Kidney tubule cell (primary cell): Measurements from ENCODE around the gene RSPO1.
A peak's percentile ranks its signal among the peaks of the same experiment; 100 is the strongest.
"Not testable (repeated sequence)": the region's sequence is repeated elsewhere in the genome, so short reads cannot be mapped to it uniquely, and the experiment has no call there.

Source experiments
- DNase-seq: peaks from one replicate; pipeline ENCODE4 v3.0.0-alpha.2; 2018; ENCODE audit warnings: low spot score

Gene RSPO1

DNA sequence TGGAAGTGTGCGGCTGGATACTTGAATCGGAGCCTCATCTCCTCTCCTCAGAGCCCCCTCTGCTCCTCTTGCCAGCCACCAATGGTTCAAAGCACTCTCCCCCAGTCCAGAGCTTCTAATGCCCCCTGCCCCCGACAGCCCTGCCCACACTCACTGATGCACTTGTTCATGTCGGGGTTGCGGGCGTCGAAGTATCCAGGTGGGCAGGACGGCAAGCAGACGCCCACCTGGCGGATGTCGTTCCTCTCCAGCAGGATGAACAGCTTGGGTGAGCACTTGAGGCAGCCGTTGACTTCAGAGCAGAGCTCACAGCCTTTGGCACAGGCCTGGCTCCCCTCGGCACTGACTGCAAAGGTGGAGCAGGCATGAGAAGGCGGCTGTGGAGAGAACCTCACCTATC lies 18.4 kb downstream of the RSPO1 start:
- DNase-seq, result no peak

DNA sequence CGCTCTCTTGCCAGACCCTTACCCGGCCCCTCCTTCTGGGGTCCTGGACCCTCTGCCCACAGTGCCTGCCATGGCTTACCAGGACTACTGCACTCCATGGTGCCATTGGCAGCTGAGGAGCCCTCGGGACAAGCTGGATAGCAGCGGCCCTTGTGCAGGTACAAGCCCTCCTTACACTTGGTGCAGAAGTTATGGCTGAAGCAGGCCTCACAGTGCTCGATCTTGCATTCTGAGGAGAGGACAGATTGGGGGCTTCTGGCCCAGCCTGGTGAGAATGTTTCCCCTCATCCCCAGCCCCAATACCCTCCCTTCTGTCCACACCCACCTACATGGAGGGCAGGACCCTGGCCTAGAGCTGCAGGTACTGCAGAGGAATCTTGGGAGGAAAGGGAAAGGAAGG lies 20.6 kb downstream of the RSPO1 start:
- DNase-seq, result no peak

DNA sequence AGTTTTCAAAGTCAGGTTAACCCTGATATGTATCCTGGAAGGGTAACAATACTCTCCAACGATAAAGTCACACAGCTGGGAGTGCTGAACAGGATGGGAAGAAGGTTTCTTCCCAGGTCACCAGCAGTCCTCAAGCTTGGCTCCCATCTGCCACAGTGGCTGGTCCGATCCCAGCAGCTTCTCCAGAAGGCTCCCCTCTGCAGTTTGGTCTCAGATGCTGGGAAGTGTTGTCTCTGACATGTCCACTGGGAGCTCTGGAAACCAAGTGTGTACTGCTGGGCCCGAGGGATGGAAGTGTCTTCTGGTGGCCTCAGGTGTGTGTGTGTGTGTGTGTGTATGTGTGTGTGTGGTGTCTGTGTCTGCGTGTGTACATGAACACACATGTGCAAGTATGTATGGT lies 22.5 kb downstream of the RSPO1 start:
- DNase-seq, result no peak

DNA sequence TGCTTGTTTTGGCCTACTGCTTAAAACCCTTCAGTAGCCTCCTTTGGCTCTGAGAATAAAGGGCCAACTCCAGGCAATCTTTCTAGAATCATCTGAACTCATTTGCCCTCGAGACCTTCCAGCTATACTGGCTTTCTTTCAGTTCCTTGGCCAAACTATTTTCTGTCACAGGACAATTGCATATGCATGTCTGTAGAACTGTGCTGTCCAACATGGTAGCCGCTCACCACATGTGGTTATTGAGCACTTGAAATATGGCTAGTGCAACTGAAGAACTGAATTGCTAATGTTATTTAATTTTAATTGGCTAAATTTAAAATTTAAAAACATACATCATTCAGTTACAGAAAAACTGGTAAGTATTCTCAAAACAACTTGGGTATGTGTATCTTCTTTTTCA lies 24.7 kb downstream of the RSPO1 start:
- no peak for DNase-seq

DNA sequence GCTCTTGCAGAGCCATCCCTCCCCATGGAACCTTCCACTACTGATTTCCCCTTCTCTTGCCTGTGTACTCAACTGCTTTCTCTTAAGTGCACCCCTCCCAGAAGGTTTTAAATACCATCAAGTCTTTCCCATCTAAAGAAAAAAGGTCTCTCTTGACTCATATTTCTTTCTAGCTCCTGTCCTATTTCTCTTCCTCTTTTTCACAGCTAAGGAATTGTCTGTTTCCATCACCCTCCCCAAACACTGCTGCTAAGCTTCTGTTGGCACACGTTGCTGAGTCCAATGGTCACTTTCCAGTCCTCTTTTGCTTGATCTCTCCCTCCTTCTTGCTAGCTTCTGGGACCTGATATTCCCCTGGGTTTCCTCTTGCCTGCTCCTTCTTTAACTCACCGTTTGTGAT lies 25.7 kb downstream of the RSPO1 start:
- DNase-seq, result no peak

DNA sequence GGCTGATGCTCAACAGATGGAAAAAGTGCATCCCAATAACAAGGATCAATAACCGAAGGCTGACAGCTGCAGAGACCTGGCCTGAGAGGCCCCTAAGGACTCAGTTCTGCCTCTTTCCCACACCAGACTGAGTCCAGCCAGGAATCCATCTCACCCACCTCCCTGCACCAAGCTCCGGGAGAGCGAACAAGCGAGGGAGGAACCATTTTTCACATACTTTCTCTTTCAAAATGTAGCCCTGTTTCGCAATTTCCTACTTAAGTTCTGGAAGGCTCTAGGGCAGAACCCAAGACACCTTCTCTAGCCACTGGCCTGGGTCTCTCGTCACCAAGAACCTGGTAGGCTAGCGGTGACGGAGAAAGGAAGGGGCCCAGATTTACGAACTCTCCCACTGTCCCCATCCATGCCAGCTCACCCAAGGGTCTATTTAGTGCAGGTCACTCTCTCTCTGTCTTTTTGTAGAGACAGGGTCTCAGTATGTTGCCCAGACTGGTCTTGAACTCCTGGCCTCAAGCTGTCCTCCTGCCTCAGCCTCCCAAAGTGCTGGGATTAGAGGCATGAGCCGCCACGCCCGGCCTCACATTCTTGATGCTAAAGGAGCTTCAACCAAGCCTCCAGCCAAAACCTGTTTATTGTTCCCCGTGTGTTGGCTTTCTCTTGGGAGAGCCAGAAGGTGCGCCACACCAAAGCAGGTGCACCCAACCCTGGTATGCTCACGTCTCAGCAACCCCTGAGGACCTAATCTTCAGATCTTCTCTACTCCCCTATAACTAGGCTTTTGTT lies 28.0 kb downstream of the RSPO1 start:
- no peak for DNase-seq

DNA sequence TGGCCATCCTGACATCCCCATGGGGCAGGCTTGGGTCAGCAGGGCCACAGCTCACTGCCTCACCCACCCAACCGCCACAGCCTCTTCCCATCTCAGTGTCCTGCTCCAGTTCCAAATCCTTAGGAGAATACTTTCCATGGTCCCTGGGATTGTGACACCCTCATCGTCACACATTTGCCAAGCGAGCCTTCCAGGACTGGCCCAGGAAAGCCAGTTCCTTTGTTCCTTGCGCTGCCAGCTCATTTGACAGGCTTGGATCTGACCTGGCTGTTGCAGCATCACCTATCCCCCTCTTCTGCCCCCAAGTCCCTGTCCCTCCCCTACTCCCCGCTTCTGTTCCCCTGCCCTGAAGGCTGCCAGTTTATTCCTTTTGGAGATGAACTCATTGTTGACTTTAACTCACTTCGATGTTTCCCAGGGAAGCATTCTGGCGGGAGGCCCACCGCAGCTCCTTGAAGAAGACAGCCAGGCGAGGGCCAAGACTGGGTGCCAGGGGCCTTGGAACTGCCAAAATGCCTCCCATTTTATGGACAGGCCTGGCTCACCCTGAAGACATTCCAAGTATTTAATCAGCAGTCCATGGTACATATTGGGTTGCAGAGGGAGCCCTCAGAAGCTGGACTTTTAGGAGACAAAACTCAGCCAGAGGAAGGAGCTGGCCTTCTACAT lies 28.8 kb downstream of the RSPO1 start:
- no peak for DNase-seq

DNA sequence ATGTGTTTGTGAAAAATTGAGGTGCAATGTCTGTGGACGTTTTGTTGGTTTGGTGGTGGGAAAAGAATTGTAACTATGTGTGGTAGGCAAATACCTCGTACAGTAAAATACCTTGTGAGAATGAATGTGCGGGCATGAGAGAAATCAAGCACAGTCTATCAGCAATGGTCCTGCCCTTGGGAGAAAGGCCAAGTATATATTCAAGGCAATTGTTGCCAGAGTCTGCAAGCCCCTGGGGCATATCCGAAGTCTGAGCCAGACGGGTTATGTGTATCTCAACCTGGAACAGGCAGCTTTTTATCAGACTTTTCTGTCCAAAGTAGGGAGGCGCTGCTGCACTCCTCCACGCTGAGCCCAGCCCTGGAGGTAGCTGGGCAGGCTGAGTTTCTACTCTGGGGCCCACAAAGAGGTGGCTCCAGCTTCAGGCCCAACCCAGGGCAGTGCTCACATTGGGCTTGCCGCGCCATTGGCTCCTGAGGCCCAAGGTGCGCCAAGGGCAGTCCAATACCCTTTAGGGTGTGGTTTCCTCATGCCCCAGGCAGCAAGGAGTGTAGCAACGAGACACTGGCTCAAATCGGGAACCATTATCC lies 29.5 kb downstream of the RSPO1 start:
- DNase-seq, result no peak

DNA sequence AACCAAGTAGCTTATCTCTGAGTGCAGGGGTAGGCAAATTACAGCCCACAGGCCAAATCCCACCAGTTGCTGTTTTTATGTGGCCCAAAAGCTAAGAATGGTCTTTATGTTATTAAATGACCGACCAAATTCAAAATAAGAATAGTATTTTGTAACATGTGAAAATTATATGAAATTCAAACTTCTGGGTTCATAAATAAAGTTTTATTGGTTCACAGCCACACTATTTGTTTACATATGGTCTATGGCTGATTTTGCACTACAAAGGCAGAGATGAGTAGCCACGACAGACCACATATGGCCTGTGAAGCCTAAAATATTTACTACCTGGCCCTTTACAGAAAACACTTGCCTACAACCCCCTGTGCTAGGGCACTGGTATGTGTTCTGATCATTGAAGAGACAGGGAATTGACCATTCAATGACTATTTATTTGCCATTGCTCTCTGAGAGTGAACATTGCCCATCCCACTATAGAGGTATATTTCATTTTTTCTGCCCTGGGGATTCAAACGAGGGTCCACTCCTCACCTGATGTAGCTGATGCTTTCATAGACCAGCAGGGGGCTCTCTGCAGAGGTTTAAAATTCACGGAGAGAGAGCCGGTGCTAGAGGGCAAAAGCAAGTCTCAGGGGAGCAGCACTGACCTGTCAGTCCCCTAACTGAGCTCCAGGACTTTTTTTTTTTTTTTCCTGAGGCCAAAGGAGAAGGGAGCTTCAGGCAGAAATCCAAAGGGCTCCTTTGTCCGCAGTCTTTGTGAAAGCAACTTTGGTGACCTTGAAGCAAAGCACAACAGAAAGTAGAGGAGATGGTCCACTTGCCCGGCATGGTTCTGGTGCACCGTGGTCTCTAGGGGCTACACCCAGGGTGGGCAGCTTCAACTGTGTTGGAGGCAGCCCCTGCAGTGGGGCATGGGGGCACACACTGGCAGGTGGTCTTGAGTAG lies 31.7 kb downstream of the RSPO1 start:
- peak; percentile 44 for DNase-seq

DNA sequence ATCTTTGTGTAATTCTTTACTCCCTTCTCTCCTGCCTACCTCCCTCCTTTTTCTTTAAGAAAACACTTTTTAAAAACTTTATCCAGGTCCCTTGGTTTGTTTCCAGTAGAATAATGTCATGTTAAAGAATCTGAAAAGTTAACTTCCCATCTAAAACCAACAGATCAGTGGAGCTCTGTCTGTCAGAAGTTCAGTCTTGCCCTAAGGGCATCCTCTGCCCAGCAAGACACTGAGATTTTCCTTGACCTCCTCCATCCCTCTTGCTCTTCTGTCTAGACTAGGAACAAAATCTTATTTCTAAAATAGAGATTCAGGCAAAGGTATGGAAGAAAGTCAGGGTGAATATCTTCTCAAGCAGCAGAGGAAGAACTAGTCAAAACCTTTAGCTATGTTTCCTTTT lies 33.3 kb downstream of the RSPO1 start:
- no peak for DNase-seq

DNA sequence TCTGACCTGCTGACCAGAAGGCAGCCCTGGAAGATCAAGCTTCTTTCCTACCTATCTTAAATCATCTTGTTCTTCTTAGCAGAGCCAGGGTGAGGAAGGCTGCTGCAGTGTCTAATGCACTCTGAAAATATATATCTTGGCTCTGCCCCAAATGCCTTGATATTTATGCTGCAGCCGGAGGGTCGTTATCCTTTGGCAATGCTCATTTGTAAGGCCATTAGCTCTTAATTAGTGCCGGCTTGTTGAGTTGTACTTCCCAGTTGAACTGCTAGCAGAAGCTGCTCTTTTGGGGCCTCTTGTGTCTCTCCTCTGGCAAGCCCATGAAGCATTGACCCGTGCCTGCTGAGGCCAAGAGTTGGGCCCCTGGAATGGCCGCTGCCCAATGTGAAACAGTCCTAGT lies 34.8 kb downstream of the RSPO1 start:
- no peak for DNase-seq

DNA sequence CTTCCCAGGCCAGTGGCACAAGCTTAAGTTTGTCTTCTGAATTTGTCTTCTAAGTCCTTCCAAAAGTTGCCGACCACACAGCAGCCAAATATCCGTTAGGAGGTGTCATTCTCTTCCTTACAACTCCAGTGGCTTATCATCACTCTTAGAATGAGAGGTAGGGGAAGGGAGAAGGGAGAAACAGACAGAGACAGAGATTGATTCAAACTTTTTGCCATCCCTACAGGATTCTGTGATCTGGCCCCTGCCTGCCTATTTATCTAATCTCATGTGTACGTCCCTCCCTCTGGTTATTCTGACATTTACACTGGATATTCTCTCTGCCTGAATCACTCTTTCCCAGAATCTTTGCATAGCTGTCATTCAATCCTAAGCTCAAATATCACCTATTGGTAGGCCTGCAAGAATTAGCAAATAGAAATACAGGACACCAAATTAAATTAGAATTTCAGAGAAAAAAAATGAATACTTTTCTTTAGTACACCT lies 38.5 kb downstream of the RSPO1 start:
- no peak for DNase-seq

DNA sequence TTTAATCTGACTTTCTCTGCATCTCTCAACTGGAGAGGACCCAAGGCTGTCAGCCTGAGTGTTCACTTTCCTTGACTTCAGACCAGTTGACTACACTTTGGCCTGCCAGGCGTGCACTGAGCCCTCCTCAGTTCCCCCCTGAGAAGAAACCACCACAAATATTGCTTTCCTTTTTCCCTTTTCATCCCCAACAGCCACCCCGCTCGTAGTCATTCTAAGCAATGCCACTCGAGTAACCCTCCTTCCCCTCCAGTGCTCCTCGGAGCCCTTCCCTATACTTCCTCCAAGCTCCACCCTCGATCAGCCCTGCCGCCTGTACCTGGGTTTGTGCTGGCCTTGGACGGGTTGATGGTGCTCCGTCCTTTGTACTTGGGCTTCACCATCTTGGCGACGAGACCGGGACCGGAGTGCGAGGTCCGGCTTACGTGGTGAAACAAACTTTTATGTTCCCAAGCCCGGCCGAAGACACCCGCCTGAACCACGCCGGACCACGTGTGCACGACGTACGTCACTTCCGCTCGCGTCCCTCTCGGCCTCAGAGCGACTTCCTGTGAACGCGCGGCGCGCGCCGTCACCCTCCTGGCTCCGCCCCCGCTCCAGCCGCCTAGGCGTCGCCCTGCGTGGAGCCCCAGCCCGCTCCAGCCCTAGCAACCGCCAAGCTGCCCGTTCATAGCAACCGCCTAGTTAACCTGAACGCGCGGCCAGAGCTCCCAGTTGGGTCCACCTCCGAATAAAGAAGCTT lies 39.1 kb downstream of the RSPO1 start, which contains the start of gene GNL2:
Gene GNL2, minus strand, starts transcription at position 498 of the 742 bp plus-strand sequence. Its CDS starts 115 bp downstream, at position 383.
- peak; percentile 96 for DNase-seq

DNA sequence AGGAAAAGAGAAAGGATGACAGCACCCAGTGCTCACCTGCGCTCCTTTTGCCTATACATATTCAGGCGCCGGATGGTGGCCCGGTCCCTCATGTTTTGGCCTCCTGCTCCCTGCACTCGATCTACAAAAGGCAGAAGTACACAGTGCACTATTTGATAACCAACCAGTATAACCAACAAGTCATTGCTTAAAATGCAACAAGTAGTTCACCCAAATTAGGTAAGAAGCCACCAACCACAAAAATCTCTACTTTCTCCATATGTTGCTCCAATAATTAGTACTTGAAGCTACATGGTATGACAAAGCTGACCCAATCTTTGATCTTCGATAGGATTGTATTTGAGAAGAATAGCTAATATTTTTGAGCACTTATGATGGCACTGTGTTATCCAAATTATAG lies 41.0 kb downstream of the RSPO1 start:
- no peak for DNase-seq

DNA sequence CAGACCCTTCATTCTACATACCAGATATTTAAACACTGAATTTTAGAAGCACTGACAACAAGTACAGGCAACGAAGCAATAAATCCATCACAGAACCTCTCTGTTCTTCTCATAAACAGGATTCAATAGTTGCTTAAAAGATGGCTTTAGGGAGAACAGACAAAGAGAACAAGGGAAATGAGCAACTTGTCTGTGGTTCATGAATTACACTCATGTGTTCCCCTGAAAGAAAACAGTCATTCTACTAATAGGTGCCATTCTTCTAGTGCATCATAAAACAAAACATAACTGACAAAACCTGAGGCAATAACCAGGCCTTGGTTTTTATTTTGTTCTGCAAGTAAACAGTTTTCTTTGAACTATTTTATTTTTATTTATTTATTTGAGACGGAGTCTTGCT lies 45.8 kb downstream of the RSPO1 start:
- no peak for DNase-seq

DNA sequence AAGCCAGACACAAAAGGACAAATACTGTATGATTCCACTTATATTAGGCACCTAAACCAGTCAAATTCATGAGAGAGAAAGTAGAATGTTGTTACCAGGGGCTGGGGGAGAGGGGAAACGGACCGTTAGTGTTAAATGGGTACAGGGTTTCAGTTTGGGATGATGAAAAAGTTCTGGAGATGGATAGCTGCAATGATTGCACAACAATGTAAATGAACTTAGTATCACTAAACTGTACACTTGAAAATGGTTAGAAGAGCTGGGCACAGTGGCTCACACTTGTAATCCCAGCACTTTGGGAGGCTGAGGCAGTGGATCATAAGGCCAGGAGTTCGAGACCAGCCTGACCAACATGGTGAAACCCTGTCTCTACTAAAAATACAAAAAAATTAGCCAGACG lies 50.1 kb downstream of the RSPO1 start:
- DNase-seq, result not testable (repeated sequence)

DNA sequence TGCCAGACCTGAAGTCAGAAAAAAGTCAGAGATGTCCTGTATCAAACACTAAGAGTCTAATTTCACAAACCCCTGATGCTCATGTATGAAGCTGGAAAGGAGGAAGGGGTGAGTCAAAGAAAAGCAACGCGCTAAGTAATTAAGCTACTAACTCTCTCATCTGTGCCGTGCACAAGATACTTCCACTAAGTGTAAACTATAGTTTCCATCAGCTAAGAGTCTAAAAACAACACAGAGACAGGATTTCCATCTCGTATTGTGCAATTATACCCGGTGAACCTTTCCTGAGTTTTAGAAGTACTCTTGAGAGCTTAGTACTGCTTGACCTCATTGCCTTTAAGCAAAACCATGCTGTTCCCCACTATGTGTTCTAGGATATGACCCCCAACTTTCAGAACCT lies 59.0 kb downstream of the RSPO1 start:
- DNase-seq, result no peak

DNA sequence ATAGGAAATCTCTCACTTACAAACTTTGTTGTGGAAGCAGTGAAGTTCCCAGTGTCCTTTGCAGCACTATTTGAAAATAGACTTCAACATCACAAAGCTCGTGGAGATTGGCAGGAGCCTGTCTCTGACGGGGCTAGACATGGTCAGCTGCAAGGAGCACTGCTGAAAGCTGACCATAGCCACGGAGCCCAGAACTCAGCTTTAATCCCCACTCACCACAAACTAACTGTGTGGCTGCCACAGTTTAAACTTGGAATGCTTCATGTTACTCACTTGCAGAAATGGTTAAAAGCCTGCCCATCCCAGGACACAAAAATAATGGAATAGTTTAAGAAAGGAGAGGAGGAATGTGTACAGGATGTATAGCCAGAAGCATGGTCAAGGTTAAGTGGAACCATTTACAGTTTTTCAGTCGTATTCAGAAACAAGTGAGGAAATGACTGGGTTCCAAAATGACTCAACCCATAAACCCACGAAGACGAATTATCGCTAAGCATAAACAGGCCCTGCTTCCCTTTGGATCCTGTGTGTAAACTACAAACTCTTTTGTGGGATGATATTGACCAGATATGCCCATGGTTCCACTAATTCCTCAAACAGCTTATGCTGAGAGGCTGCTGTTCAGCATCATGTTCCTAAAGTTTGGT lies 59.7 kb downstream of the RSPO1 start:
- no peak for DNase-seq

DNA sequence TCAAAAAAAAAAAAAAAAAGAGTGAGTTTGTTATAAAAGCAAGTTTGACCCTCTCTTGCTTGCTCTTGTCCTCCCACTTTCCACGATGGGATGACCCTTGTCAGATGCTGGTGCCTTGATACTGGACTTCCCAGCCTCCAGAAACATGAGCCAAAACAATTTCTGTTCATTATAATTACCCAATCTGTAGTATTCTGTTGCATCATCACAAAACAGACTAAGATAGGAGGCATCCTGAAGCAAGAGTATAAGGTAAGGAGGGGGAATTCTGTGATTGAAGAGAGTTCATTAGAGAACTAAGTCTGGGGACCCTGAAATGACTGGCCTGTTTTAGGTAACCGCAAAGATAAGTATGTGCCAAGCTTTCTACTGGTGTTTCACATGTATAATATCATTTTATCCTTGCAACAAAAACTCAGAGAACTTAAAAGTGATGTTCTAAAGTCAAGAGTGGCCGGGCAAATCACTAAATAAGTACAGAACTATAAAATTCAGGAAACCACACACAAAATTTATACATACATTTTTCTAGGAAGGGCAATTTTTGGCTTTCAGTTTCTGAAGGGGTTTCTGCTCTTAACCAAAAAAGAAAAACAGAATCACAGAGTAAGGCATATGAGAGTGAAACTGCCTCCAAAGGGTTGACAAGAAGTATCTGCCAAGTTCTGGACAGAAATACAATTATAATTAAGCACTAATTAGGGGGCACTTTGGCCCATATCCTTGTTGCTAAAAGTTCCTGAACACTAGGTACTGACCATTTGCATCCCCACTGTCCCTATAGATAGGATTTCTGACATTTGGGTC lies 64.0 kb downstream of the RSPO1 start:
- DNase-seq, result no peak

DNA sequence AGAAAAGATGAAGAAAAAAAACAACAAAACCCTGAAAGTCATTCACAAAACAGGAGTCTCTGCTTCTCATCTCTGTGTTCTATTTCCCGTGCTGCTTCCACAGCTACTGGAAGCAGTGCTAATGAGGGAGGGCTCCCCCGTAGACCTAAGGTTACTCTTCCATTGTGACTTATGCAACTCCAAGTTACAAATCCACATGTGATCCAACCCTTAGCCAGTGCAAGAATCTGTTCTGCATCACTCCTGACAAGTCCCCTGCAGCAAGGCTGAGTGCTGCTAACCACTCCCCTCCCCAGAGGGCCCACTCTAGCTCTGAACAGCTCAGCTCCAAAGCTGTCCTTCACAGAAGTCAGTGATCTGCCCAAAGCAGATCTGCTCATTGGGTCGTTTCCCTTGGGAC lies 67.7 kb downstream of the RSPO1 start:
- DNase-seq, result no peak
